OCI-LY7 (cell line): Measurements from ENCODE around the gene STPG4. TPM values are rescaled to one million over a fixed set of nuclear protein-coding genes. Genes with fewer than 3 reads are reported as not detected.
"Not testable (repeated sequence)": the region's sequence is repeated elsewhere in the genome, so short reads cannot be mapped to it uniquely, and the experiment has no call there.

Experiments
- BruUV-seq: library from RNA; stranded (reverse); fragments of 400-500 nt; replicated peaks from 2 replicates; lab custom pipeline; 2021; lab: Mats Ljungman, UMichigan
- CTCF ChIA-PET: fragments of 300-600 bp; sonication (Branson Sonifier 250); formaldehyde crosslinking; loops from one replicate; lab custom pipeline; 2022; ENCODE audit warnings: antibody characterized with exemption; ENCODE audit not compliant: unreplicated experiment; lab: Charles Lee
- POLR2A ChIA-PET: fragments of 300-600 bp; sonication (Branson Sonifier 250); formaldehyde crosslinking; loops from one replicate; lab custom pipeline; 2022; ENCODE audit warnings: antibody characterized with exemption; lab: Charles Lee
- DNase-seq: peaks from one replicate; pipeline ENCODE4 v3.0.0-alpha.2; 2015; ENCODE audit warnings: low spot score
- H2AFZ ChIP-seq: fragments of 200-600 bp; sonication (generic), shearing (Covaris generic); 2 replicates; pipeline ENCODE4 v1.6.1; 2014; ENCODE audit warnings: mild to moderate bottlenecking, antibody characterized with exemption, low read length, moderate library complexity
- H3K27ac ChIP-seq: fragments of 200-600 bp; sonication (generic); 2 replicates; pipeline ENCODE4 v1.5.1; 2014; ENCODE audit warnings: mixed run types, low read depth, mild to moderate bottlenecking, moderate library complexity, low read length, inconsistent platforms; ENCODE audit not compliant: poor library complexity, severe bottlenecking
- H3K36me3 ChIP-seq: fragments of 200-600 bp; sonication (generic); 2 replicates; pipeline ENCODE4 v1.6.1; 2014; ENCODE audit warnings: mild to moderate bottlenecking, antibody characterized with exemption, low read length, moderate library complexity, mixed read lengths; ENCODE audit not compliant: insufficient read depth
- H3K4me1 ChIP-seq: fragments of 200-600 bp; sonication (generic); 2 replicates; pipeline ENCODE4 v1.5.1; 2014; ENCODE audit warnings: mild to moderate bottlenecking, low read length; ENCODE audit not compliant: insufficient read depth, poor library complexity, severe bottlenecking
- H3K4me2 ChIP-seq: fragments of 200-600 bp; sonication (generic); 2 replicates; pipeline ENCODE4 v1.6.1; 2014; ENCODE audit warnings: mild to moderate bottlenecking, low read length
- H3K4me3 ChIP-seq: fragments of 200-600 bp; sonication (generic); 2 replicates; pipeline ENCODE4 v1.5.1; 2014; ENCODE audit warnings: mild to moderate bottlenecking, low read depth, low read length; ENCODE audit not compliant: poor library complexity, severe bottlenecking
- H3K79me2 ChIP-seq: fragments of 200-600 bp; sonication (generic); 2 replicates; pipeline ENCODE4 v1.6.1; 2016; ENCODE audit warnings: low read depth, mild to moderate bottlenecking, low read length, moderate library complexity, mixed read lengths; ENCODE audit not compliant: insufficient read depth
- H3K9me2 ChIP-seq: fragments of 200-600 bp; sonication (generic); 2 replicates; pipeline ENCODE4 v1.6.1; 2016; ENCODE audit warnings: mild to moderate bottlenecking, low read length, mixed read lengths; ENCODE audit not compliant: insufficient read depth
- H3K9me3 ChIP-seq: fragments of 200-600 bp; sonication (generic); 2 replicates; pipeline ENCODE4 v1.6.1; 2014; ENCODE audit warnings: mild to moderate bottlenecking, mixed run types, low read length, mixed read lengths
- H4K20me1 ChIP-seq: fragments of 200-600 bp; sonication (generic); 2 replicates; pipeline ENCODE4 v1.6.1; 2014; ENCODE audit warnings: mild to moderate bottlenecking, antibody characterized with exemption, low read length, moderate library complexity, mixed read lengths; ENCODE audit not compliant: insufficient read depth
- CTCF ChIP-seq: fragments of 200-600 bp; sonication (generic); conservative IDR thresholded peaks from 2 replicates; pipeline ENCODE4 v1.5.1; 2014; ENCODE audit warnings: mild to moderate bottlenecking, antibody characterized with exemption, low read length, moderate library complexity, mixed read lengths
- EZH2phosphoT487 ChIP-seq: fragments of 200-600 bp; sonication (generic); IDR thresholded peaks from 2 replicates; pipeline ENCODE4 v1.6.1; 2018; ENCODE audit warnings: low read depth, borderline replicate concordance, mild to moderate bottlenecking, mixed run types, antibody characterized with exemption, low read length, moderate library complexity, mixed read lengths
- intact Hi-C: fragments of 100-400 bp; cut with micrococcal nuclease; formaldehyde crosslinking; loops from one replicate; pipeline ENCODE4 v1.10.0; 2022; ENCODE audit not compliant: unreplicated experiment
- total RNA-seq, 2 experiments: library from RNA; depleted of rRNA in 1 of 2; stranded (reverse); fragments of >200 nt in 1 of 2; shearing (Covaris generic) in 1 of 2; gene quantifications; 2 replicates each; pipeline ENCODE4 v1.2.3, GENCODE V29; 2014 to 2022

Gene STPG4
- total RNA-seq, 2 experiments from 2014 or later, result 0.68 TPM; not detected in 1

- Histone ChIP-seq H3K4me3 (no peak overlapping the region), H3K4me1 (no peaks in the 10 kb centered on the region), H3K79me2 (no peaks in the 10 kb centered on the region), H3K27ac (no peak overlapping the region), H3K9me3 (no peaks in the 10 kb centered on the region), H3K4me2 (no peak overlapping the region), H4K20me1 (no peaks in the 10 kb centered on the region), H3K36me3 (no peaks in the 10 kb centered on the region), H3K9me2 (no peaks in the 10 kb centered on the region), H2AFZ (no peak overlapping the region)
- CTCF ChIA-PET, result no interaction called here
- DNase-seq, result no peak
- intact Hi-C loops, result no loop called here
- TF ChIP-seq EZH2phosphoT487 (no peak), CTCF (no peak)
- POLR2A ChIA-PET, result interaction anchor here (1.1 kb wide), 1 partner anchor 15 kb away, joined by 3 read pairs; no protein-coding TSS in a partner anchor
- no TSS peak for BruUV-seq
Measured at GRCh38 chr2:47109007-47109375, 46.1 kb downstream of the STPG4 start.

- intact Hi-C loops, H4K20me1 ChIP-seq, H3K4me1 ChIP-seq, H3K79me2 ChIP-seq, H2AFZ ChIP-seq, H3K9me2 ChIP-seq, H3K4me2 ChIP-seq, H3K9me3 ChIP-seq, H3K4me3 ChIP-seq, DNase-seq, CTCF ChIA-PET, H3K36me3 ChIP-seq, BruUV-seq, H3K27ac ChIP-seq: not testable (repeated sequence)
- POLR2A ChIA-PET, result interaction anchor here (1.1 kb wide), 1 partner anchor 15 kb away, joined by 3 read pairs; no protein-coding TSS in a partner anchor
Measured at GRCh38 chr2:47108267-47109006, 46.7 kb downstream of the STPG4 start.

GRCh38 chr2:47107201-47107600, 47.9 kb downstream of the STPG4 start:
- intact Hi-C loops, CTCF ChIA-PET, DNase-seq, H3K79me2 ChIP-seq, H3K4me1 ChIP-seq, H2AFZ ChIP-seq, H3K9me2 ChIP-seq, H3K9me3 ChIP-seq, H3K27ac ChIP-seq, BruUV-seq, H3K4me2 ChIP-seq, H4K20me1 ChIP-seq, H3K36me3 ChIP-seq, H3K4me3 ChIP-seq, POLR2A ChIA-PET: not testable (repeated sequence)

GRCh38 chr2:47106231-47106630, 48.9 kb downstream of the STPG4 start:
- H3K4me2 ChIP-seq, H3K9me3 ChIP-seq, H3K27ac ChIP-seq, CTCF ChIA-PET, H3K36me3 ChIP-seq, DNase-seq, H2AFZ ChIP-seq, intact Hi-C loops, BruUV-seq, H3K9me2 ChIP-seq, H3K4me1 ChIP-seq, POLR2A ChIA-PET, H3K79me2 ChIP-seq, H4K20me1 ChIP-seq, H3K4me3 ChIP-seq: not testable (repeated sequence)

GRCh38 chr2:47099712-47100111, 55.4 kb downstream of the STPG4 start:
- H2AFZ ChIP-seq, H3K4me2 ChIP-seq, POLR2A ChIA-PET, H3K4me1 ChIP-seq, H3K4me3 ChIP-seq, H3K9me3 ChIP-seq, intact Hi-C loops, H3K27ac ChIP-seq, H4K20me1 ChIP-seq, BruUV-seq, CTCF ChIA-PET, DNase-seq, H3K9me2 ChIP-seq, H3K36me3 ChIP-seq, H3K79me2 ChIP-seq: not testable (repeated sequence)
